WTC11 (cell line): ENCODE results near the gene MGMT. TPM values are rescaled to one million over a fixed set of nuclear protein-coding genes. Genes with fewer than 3 reads are reported as not detected.

Experiments
- ATAC-seq: fragments of 200-7000 bp; cut with Tn5 transposase; 2 replicates; pipeline ENCODE4 v1.10.0; 2021; ENCODE audit warnings: mild to moderate bottlenecking, moderate library complexity
- CTCF ChIA-PET: fragments of 300-600 bp; sonication (Branson Sonifier 250); formaldehyde crosslinking; loops from one replicate; lab custom pipeline; 2021; ENCODE audit warnings: antibody characterized with exemption; lab: Charles Lee
- POLR2A ChIA-PET: fragments of 350-600 bp; sonication (Branson Sonifier 250); formaldehyde crosslinking; loops from one replicate; lab custom pipeline; 2021; ENCODE audit warnings: antibody characterized with exemption; lab: Charles Lee
- DNase-seq: peaks from one replicate; pipeline ENCODE4 v3.0.0; 2021; ENCODE audit warnings: low spot score
- H3K27ac Mint-ChIP-seq: 2 replicates; pipeline ENCODE4 v1.8.0; 2021; ENCODE audit warnings: mixed read lengths
- H3K27me3 Mint-ChIP-seq: 2 replicates; pipeline ENCODE4 v1.8.0; 2021; ENCODE audit warnings: low read depth, mild to moderate bottlenecking, moderate library complexity, mixed read lengths
- H3K36me3 Mint-ChIP-seq: 2 replicates; pipeline ENCODE4 v1.8.0; 2021; ENCODE audit warnings: mixed read lengths
- H3K4me1 Mint-ChIP-seq: 2 replicates; pipeline ENCODE4 v1.8.0; 2022; ENCODE audit warnings: mixed read lengths
- H3K4me3 Mint-ChIP-seq: 2 replicates; pipeline ENCODE4 v1.8.0; 2021; ENCODE audit warnings: mild to moderate bottlenecking, moderate library complexity, mixed read lengths
- H3K9me3 Mint-ChIP-seq: 2 replicates; pipeline ENCODE4 v1.8.0; 2021; ENCODE audit warnings: mixed read lengths
- FOXK1 ChIP-seq: sonication (generic); formaldehyde crosslinking; IDR thresholded peaks from 2 replicates; pipeline ENCODE4 v1.8.0; 2022; ENCODE audit warnings: mild to moderate bottlenecking, moderate library complexity, missing genetic modification reagents
- GABPB1 ChIP-seq: sonication (generic); formaldehyde crosslinking; IDR thresholded peaks from 2 replicates; pipeline ENCODE4 v1.8.1; 2023; ENCODE audit warnings: mild to moderate bottlenecking, missing genetic modification reagents
- KAT7 ChIP-seq: sonication (generic); formaldehyde crosslinking; IDR thresholded peaks from 2 replicates; pipeline ENCODE4 v1.8.1; 2023; ENCODE audit warnings: missing genetic modification reagents, mild to moderate bottlenecking, borderline replicate concordance
- MXD4 ChIP-seq: fragments of 250-450 bp; sonication (Bioruptor Pico); IDR thresholded peaks from 2 replicates; pipeline ENCODE4 v1.8.0; 2021; ENCODE audit warnings: mild to moderate bottlenecking, moderate library complexity, borderline replicate concordance
- NR2C2 ChIP-seq: sonication (generic); formaldehyde crosslinking; IDR thresholded peaks from 2 replicates; pipeline ENCODE4 v1.8.0; 2022; ENCODE audit warnings: mild to moderate bottlenecking, missing genetic modification reagents
- SMAD3 ChIP-seq: sonication (generic); formaldehyde crosslinking; IDR thresholded peaks from 2 replicates; pipeline ENCODE4 v1.8.0; 2022; ENCODE audit warnings: missing genetic modification reagents, mild to moderate bottlenecking, borderline replicate concordance
- ZNF138 ChIP-seq: sonication (generic); formaldehyde crosslinking; conservative IDR thresholded peaks from 2 replicates; pipeline ENCODE4 v1.8.1; 2022; ENCODE audit warnings: mild to moderate bottlenecking, moderate library complexity, missing genetic modification reagents
- ZNF416 ChIP-seq: fragments of 250-450 bp; sonication (Bioruptor Pico); IDR thresholded peaks from 2 replicates; pipeline ENCODE4 v1.9.0; 2021; ENCODE audit warnings: mild to moderate bottlenecking, inconsistent platforms
- ZNF671 ChIP-seq: fragments of 250-450 bp; sonication (Bioruptor Pico); IDR thresholded peaks from 2 replicates; pipeline ENCODE4 v1.8.0; 2021; ENCODE audit warnings: mild to moderate bottlenecking
- total RNA-seq: library from RNA; stranded (reverse); gene quantifications from 3 replicates; pipeline ENCODE4 v1.2.3, GENCODE V29; 2021
- TF ChIP-seq, protein P1 (sequence below): sonication (generic); formaldehyde crosslinking; IDR thresholded peaks from 2 replicates; pipeline ENCODE4 v1.8.0; 2023; ENCODE audit warnings: missing genetic modification reagents
- TF ChIP-seq, protein P2 (sequence below): fragments of 250-450 bp; sonication (Bioruptor Pico); IDR thresholded peaks from 2 replicates; pipeline ENCODE4 v1.9.0; 2021; ENCODE audit warnings: moderate library complexity, mild to moderate bottlenecking, inconsistent platforms, borderline replicate concordance
- TF ChIP-seq, protein P3 (sequence below): sonication (generic); formaldehyde crosslinking; IDR thresholded peaks from 2 replicates; pipeline ENCODE4 v1.8.1; 2022; ENCODE audit warnings: low read depth, missing genetic modification reagents, borderline replicate concordance
- TF ChIP-seq, protein P4 (sequence below): fragments of 250-450 bp; sonication (Bioruptor Pico); IDR thresholded peaks from 2 replicates; pipeline ENCODE4 v1.8.0; 2021; ENCODE audit warnings: mild to moderate bottlenecking
- TF ChIP-seq, protein P5 (sequence below): fragments of 250-450 bp; sonication (Bioruptor Pico); IDR thresholded peaks from 2 replicates; pipeline ENCODE4 v1.9.0; 2021; ENCODE audit warnings: mild to moderate bottlenecking
- TF ChIP-seq, protein P6 (sequence below): sonication (generic); formaldehyde crosslinking; IDR thresholded peaks from 2 replicates; pipeline ENCODE4 v1.8.1; 2023; ENCODE audit warnings: mild to moderate bottlenecking, missing genetic modification reagents, moderate library complexity
- TF ChIP-seq, protein P7 (sequence below): fragments of 250-450 bp; sonication (Bioruptor Pico); IDR thresholded peaks from 2 replicates; pipeline ENCODE4 v2.1.2; 2022; ENCODE audit warnings: mild to moderate bottlenecking, moderate library complexity
- TF ChIP-seq, protein P8 (sequence below): sonication (generic); formaldehyde crosslinking; IDR thresholded peaks from 2 replicates; pipeline ENCODE4 v1.8.0; 2022; ENCODE audit warnings: mild to moderate bottlenecking, missing genetic modification reagents
- TF ChIP-seq, protein P9 (sequence below): sonication (generic); formaldehyde crosslinking; IDR thresholded peaks from 2 replicates; pipeline ENCODE4 v1.8.0; 2022; ENCODE audit warnings: mild to moderate bottlenecking, missing genetic modification reagents
- TF ChIP-seq, protein P10 (sequence below): sonication (generic); formaldehyde crosslinking; IDR thresholded peaks from 2 replicates; pipeline ENCODE4 v1.8.1; 2023; ENCODE audit warnings: mild to moderate bottlenecking, missing genetic modification reagents, moderate library complexity
- TF ChIP-seq, protein P11 (sequence below): sonication (generic); formaldehyde crosslinking; IDR thresholded peaks from 2 replicates; pipeline ENCODE4 v1.8.1; 2023; ENCODE audit warnings: mild to moderate bottlenecking, missing genetic modification reagents

The MGMT gene
- total RNA-seq, 1 experiment from 2014 or later: 11.8 TPM

DNA sequence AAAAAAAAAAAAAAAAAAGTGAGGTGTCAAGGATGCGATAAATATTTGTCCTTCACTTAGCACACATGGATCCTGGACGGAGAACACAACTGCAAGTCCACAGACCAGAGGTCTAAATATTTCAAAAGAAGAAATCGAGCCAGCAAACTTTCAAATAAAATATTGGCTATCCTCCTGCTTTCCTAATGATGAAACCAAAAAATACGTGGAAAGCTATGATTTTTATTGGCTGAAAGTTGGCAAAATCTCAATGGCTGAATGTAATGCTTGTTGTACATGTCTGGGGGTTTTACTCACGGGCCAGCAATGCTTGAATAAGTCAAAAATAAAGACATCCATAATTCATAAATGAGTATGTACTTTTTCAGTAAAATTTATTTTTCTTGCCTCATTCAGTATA, 19.0 kb upstream of the MGMT start:
- TF ChIP-seq, protein P1, sequence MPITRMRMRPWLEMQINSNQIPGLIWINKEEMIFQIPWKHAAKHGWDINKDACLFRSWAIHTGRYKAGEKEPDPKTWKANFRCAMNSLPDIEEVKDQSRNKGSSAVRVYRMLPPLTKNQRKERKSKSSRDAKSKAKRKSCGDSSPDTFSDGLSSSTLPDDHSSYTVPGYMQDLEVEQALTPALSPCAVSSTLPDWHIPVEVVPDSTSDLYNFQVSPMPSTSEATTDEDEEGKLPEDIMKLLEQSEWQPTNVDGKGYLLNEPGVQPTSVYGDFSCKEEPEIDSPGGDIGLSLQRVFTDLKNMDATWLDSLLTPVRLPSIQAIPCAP (CRISPR knock-in tag): no peak
- no peak for TF ChIP-seq KAT7
- TF ChIP-seq ZNF416: no peak
- TF ChIP-seq, protein P2, sequence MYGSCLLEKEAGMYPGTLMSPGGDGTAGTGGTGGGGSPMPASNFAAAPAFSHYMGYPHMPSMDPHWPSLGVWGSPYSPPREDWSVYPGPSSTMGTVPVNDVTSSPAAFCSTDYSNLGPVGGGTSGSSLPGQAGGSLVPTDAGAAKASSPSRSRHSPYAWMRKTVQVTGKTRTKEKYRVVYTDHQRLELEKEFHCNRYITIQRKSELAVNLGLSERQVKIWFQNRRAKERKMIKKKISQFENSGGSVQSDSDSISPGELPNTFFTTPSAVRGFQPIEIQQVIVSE: no peak
- TF ChIP-seq, protein P3, sequence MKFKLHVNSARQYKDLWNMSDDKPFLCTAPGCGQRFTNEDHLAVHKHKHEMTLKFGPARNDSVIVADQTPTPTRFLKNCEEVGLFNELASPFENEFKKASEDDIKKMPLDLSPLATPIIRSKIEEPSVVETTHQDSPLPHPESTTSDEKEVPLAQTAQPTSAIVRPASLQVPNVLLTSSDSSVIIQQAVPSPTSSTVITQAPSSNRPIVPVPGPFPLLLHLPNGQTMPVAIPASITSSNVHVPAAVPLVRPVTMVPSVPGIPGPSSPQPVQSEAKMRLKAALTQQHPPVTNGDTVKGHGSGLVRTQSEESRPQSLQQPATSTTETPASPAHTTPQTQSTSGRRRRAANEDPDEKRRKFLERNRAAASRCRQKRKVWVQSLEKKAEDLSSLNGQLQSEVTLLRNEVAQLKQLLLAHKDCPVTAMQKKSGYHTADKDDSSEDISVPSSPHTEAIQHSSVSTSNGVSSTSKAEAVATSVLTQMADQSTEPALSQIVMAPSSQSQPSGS (CRISPR knock-in tag): no peak
- TF ChIP-seq, protein P4, sequence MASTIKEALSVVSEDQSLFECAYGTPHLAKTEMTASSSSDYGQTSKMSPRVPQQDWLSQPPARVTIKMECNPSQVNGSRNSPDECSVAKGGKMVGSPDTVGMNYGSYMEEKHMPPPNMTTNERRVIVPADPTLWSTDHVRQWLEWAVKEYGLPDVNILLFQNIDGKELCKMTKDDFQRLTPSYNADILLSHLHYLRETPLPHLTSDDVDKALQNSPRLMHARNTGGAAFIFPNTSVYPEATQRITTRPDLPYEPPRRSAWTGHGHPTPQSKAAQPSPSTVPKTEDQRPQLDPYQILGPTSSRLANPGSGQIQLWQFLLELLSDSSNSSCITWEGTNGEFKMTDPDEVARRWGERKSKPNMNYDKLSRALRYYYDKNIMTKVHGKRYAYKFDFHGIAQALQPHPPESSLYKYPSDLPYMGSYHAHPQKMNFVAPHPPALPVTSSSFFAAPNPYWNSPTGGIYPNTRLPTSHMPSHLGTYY (CRISPR knock-in tag): no peak
- TF ChIP-seq, protein P5, sequence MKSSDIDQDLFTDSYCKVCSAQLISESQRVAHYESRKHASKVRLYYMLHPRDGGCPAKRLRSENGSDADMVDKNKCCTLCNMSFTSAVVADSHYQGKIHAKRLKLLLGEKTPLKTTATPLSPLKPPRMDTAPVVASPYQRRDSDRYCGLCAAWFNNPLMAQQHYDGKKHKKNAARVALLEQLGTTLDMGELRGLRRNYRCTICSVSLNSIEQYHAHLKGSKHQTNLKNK (CRISPR knock-in tag): no peak
- no peak for TF ChIP-seq NR2C2 (CRISPR knock-in tag)
- TF ChIP-seq, protein P6, sequence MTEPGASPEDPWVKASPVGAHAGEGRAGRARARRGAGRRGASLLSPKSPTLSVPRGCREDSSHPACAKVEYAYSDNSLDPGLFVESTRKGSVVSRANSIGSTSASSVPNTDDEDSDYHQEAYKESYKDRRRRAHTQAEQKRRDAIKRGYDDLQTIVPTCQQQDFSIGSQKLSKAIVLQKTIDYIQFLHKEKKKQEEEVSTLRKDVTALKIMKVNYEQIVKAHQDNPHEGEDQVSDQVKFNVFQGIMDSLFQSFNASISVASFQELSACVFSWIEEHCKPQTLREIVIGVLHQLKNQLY (CRISPR knock-in tag): no peak
- TF ChIP-seq, protein P7, sequence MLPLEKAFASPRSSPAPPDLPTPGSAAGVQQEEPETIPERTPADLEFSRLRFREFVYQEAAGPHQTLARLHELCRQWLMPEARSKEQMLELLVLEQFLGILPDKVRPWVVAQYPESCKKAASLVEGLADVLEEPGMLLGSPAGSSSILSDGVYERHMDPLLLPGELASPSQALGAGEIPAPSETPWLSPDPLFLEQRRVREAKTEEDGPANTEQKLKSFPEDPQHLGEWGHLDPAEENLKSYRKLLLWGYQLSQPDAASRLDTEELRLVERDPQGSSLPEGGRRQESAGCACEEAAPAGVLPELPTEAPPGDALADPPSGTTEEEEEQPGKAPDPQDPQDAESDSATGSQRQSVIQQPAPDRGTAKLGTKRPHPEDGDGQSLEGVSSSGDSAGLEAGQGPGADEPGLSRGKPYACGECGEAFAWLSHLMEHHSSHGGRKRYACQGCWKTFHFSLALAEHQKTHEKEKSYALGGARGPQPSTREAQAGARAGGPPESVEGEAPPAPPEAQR: no peak
- no peak for TF ChIP-seq FOXK1
- TF ChIP-seq, protein P8, sequence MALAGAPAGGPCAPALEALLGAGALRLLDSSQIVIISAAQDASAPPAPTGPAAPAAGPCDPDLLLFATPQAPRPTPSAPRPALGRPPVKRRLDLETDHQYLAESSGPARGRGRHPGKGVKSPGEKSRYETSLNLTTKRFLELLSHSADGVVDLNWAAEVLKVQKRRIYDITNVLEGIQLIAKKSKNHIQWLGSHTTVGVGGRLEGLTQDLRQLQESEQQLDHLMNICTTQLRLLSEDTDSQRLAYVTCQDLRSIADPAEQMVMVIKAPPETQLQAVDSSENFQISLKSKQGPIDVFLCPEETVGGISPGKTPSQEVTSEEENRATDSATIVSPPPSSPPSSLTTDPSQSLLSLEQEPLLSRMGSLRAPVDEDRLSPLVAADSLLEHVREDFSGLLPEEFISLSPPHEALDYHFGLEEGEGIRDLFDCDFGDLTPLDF (CRISPR knock-in tag): no peak
- TF ChIP-seq, protein P9, sequence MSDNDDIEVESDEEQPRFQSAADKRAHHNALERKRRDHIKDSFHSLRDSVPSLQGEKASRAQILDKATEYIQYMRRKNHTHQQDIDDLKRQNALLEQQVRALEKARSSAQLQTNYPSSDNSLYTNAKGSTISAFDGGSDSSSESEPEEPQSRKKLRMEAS (CRISPR knock-in tag): no peak
- TF ChIP-seq, protein P10, sequence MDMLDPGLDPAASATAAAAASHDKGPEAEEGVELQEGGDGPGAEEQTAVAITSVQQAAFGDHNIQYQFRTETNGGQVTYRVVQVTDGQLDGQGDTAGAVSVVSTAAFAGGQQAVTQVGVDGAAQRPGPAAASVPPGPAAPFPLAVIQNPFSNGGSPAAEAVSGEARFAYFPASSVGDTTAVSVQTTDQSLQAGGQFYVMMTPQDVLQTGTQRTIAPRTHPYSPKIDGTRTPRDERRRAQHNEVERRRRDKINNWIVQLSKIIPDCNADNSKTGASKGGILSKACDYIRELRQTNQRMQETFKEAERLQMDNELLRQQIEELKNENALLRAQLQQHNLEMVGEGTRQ (CRISPR knock-in tag): no peak
- no peak for TF ChIP-seq ZNF138 (CRISPR knock-in tag)
- no peak for TF ChIP-seq SMAD3 (CRISPR knock-in tag)
- no peak for TF ChIP-seq ZNF671 (CRISPR knock-in tag)
- TF ChIP-seq, protein P11, sequence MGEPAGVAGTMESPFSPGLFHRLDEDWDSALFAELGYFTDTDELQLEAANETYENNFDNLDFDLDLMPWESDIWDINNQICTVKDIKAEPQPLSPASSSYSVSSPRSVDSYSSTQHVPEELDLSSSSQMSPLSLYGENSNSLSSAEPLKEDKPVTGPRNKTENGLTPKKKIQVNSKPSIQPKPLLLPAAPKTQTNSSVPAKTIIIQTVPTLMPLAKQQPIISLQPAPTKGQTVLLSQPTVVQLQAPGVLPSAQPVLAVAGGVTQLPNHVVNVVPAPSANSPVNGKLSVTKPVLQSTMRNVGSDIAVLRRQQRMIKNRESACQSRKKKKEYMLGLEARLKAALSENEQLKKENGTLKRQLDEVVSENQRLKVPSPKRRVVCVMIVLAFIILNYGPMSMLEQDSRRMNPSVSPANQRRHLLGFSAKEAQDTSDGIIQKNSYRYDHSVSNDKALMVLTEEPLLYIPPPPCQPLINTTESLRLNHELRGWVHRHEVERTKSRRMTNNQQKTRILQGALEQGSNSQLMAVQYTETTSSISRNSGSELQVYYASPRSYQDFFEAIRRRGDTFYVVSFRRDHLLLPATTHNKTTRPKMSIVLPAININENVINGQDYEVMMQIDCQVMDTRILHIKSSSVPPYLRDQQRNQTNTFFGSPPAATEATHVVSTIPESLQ: no peak
- TF ChIP-seq MXD4: no peak
- TF ChIP-seq GABPB1: no peak
- CTCF ChIA-PET: no interaction called here
- no peaks in the 10 kb centered on the region for H3K27me3 Mint-ChIP-seq
- no peak for DNase-seq
- no peak for ATAC-seq
- POLR2A ChIA-PET: no interaction called here
- H3K36me3 Mint-ChIP-seq: no peaks in the 10 kb centered on the region
- H3K27ac Mint-ChIP-seq: no peak overlapping the region
- no peak overlapping the region for H3K4me3 Mint-ChIP-seq
- H3K4me1 Mint-ChIP-seq: peaks cover 15% of the 10 kb centered on the region
- peaks cover 18% of the 10 kb centered on the region for H3K9me3 Mint-ChIP-seq
